K562 (cell line): Measurements from ENCODE around the gene HACL1.

Experiments used
- ADNP ChIP-seq: fragments of 200-800 bp; sonication (Bioruptor generic); IDR thresholded peaks from 2 replicates; pipeline ENCODE4 v1.6.1; 2016; ENCODE audit warnings: missing genetic modification characterization, missing compliant biosample characterization
- BRF1 ChIP-seq: IDR thresholded peaks from 3 replicates; pipeline ENCODE4 v1.6.1; 2011; ENCODE audit warnings: borderline replicate concordance, mild to moderate bottlenecking; ENCODE audit not compliant: insufficient read length; ENCODE audit errors: extremely low read depth
- EZH2 ChIP-seq: IDR thresholded peaks from 2 replicates; pipeline ENCODE4 v1.6.1; 2012; ENCODE audit warnings: low read depth, mild to moderate bottlenecking, inconsistent platforms, low read length, borderline replicate concordance
- GABPA ChIP-seq: fragments of 200-800 bp; sonication (Bioruptor generic); conservative IDR thresholded peaks from 2 replicates; pipeline ENCODE4 v1.6.1; 2016; ENCODE audit warnings: low read depth, missing genetic modification characterization, missing compliant biosample characterization
- GTF2A2 ChIP-seq: IDR thresholded peaks from 2 replicates; pipeline ENCODE4 v1.6.1; 2016; ENCODE audit warnings: mild to moderate bottlenecking, missing genetic modification characterization, missing compliant biosample characterization
- GTF2F1 ChIP-seq: IDR thresholded peaks from 2 replicates; pipeline ENCODE4 v1.6.1; 2011; ENCODE audit warnings: low read depth, low read length, improper control_type of control experiment
- NR2C2 ChIP-seq, 2 experiments: fragments of 200-800 bp in 1 of 2; sonication (Bioruptor generic) in 1 of 2; sonication (generic) in 1 of 2; formaldehyde crosslinking in 1 of 2; IDR thresholded peaks; 2 replicates each; pipeline versions ENCODE4 v1.6.1 to v1.8.0; 2016 to 2022; ENCODE audit warnings: mild to moderate bottlenecking in 1 of 2, missing compliant biosample characterization in 1 of 2, missing genetic modification characterization in 1 of 2, missing genetic modification reagents in 1 of 2
- RAD51 ChIP-seq: fragments of 450-650 bp; IDR thresholded peaks from 2 replicates; pipeline ENCODE4 v1.7.1; 2016; ENCODE audit warnings: low read depth, mild to moderate bottlenecking, borderline replicate concordance
- SAFB2 ChIP-seq: fragments of 200-400 bp; formaldehyde crosslinking; IDR thresholded peaks from 2 replicates; pipeline ENCODE4 v1.6.1; 2018; ENCODE audit warnings: borderline replicate concordance, low read length, low read depth, moderate library complexity; ENCODE audit not compliant: severe bottlenecking
- ZKSCAN8 ChIP-seq: fragments of 200-800 bp; sonication (Bioruptor generic); IDR thresholded peaks from 2 replicates; pipeline ENCODE4 v1.6.1; 2016; ENCODE audit warnings: missing genetic modification characterization, missing compliant biosample characterization
- TF ChIP-seq, protein P1 (sequence below), 3 experiments: IDR thresholded peaks in 2 of 3; conservative IDR thresholded peaks in 1 of 3; 2 replicates each; pipeline ENCODE4 v1.5.1; 2011 to 2012; ENCODE audit warnings: low read length in 3 of 3, mild to moderate bottlenecking in 3 of 3, control low read depth in 2 of 3, improper control_type of control experiment in 1 of 3, inconsistent platforms in 1 of 3, low read depth in 1 of 3, mixed read lengths in 1 of 3, moderate library complexity in 1 of 3; ENCODE audit not compliant: insufficient read depth in 2 of 3

DNA sequence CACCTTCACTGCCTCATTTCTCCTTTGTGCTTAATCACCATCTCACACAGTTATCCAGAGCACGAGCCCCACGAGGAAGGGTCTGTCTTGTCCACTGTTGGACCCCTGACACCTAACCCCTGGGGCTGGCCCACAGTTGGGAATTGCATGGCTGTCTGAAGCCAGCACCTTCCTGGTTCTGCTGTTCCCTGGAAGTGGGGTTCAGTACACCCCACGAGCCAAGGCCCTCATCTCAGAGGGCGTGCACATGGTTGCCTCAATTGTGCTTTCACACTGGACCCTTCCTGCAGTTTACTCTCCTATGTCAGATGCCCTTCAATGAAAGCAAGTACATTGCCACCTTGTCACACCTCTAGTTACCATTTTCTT lies 30.8 kb upstream of the HACL1 start:
- TF ChIP-seq BRF1: no peak
- TF ChIP-seq, protein P1, sequence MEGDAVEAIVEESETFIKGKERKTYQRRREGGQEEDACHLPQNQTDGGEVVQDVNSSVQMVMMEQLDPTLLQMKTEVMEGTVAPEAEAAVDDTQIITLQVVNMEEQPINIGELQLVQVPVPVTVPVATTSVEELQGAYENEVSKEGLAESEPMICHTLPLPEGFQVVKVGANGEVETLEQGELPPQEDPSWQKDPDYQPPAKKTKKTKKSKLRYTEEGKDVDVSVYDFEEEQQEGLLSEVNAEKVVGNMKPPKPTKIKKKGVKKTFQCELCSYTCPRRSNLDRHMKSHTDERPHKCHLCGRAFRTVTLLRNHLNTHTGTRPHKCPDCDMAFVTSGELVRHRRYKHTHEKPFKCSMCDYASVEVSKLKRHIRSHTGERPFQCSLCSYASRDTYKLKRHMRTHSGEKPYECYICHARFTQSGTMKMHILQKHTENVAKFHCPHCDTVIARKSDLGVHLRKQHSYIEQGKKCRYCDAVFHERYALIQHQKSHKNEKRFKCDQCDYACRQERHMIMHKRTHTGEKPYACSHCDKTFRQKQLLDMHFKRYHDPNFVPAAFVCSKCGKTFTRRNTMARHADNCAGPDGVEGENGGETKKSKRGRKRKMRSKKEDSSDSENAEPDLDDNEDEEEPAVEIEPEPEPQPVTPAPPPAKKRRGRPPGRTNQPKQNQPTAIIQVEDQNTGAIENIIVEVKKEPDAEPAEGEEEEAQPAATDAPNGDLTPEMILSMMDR (IDR thresholded peaks at IDR 0.05 in 2 of 3, conservative IDR thresholded peaks at IDR 0.05 in 1 of 3; ENCODE audit: insufficient read depth in 2 of 3, low read depth in 1 of 3, low read length in 3 of 3): no peak
- no peak for TF ChIP-seq NR2C2 (CRISPR knock-in tag; IDR thresholded peaks at IDR 0.05)
- no peak for TF ChIP-seq NR2C2 (tag; IDR thresholded peaks at IDR 0.05)
- no peak for TF ChIP-seq GTF2F1
- TF ChIP-seq GABPA (tag): no peak
- TF ChIP-seq ADNP (tag): no peak
- TF ChIP-seq GTF2A2 (tag): no peak
- TF ChIP-seq ZKSCAN8 (CRISPR knock-in tag): no peak
- no peak for TF ChIP-seq SAFB2
- no peak for TF ChIP-seq EZH2
- TF ChIP-seq RAD51: no peak
